HEK293 (cell line): ENCODE measurements around the gene DUSP14.

Experiments
- BCL11A ChIP-seq: fragments of 450-650 bp; formaldehyde crosslinking; IDR thresholded peaks from 2 replicates; pipeline ENCODE4 v1.5.1; 2016; ENCODE audit warnings: low read depth, missing biosample characterization, missing genetic modification characterization
- GLI2 ChIP-seq: fragments of 450-650 bp; formaldehyde crosslinking; IDR thresholded peaks from 2 replicates; pipeline ENCODE4; 2017; ENCODE audit warnings: missing biosample characterization, missing genetic modification characterization, low read depth, borderline replicate concordance
- GLIS2 ChIP-seq: fragments of 450-650 bp; formaldehyde crosslinking; IDR thresholded peaks from 2 replicates; pipeline ENCODE4 v1.5.1; 2016; ENCODE audit warnings: missing biosample characterization, missing genetic modification characterization
- KLF7 ChIP-seq: fragments of 450-650 bp; formaldehyde crosslinking; IDR thresholded peaks from 2 replicates; pipeline ENCODE4 v1.5.1; 2016; ENCODE audit warnings: missing biosample characterization, missing genetic modification characterization, borderline replicate concordance
- KLF8 ChIP-seq: fragments of 450-650 bp; formaldehyde crosslinking; IDR thresholded peaks from 2 replicates; pipeline ENCODE4 v1.5.1; 2016; ENCODE audit warnings: missing biosample characterization, missing genetic modification characterization
- OVOL3 ChIP-seq: fragments of 450-650 bp; formaldehyde crosslinking; IDR thresholded peaks from 2 replicates; pipeline ENCODE4 v1.5.1; 2016; ENCODE audit warnings: missing biosample characterization, missing genetic modification characterization
- PRDM1 ChIP-seq: fragments of 450-650 bp; formaldehyde crosslinking; IDR thresholded peaks from 2 replicates; pipeline ENCODE4; 2016; ENCODE audit warnings: missing biosample characterization, missing genetic modification characterization
- ZBTB7A ChIP-seq: fragments of 450-650 bp; formaldehyde crosslinking; IDR thresholded peaks from 2 replicates; pipeline ENCODE4 v1.5.1; 2016; ENCODE audit warnings: low read depth, missing biosample characterization, missing genetic modification characterization
- ZBTB8A ChIP-seq: fragments of 450-650 bp; formaldehyde crosslinking; IDR thresholded peaks from 2 replicates; pipeline ENCODE4 v1.5.1; 2016; ENCODE audit warnings: missing biosample characterization, missing genetic modification characterization
- ZNF10 ChIP-seq: fragments of 450-650 bp; formaldehyde crosslinking; IDR thresholded peaks from 2 replicates; pipeline ENCODE4 v1.5.1; 2017; ENCODE audit warnings: missing biosample characterization, missing genetic modification characterization
- ZNF133 ChIP-seq: fragments of 450-650 bp; formaldehyde crosslinking; IDR thresholded peaks from 2 replicates; pipeline ENCODE4 v1.5.1; 2016; ENCODE audit warnings: missing biosample characterization, missing genetic modification characterization
- ZNF214 ChIP-seq: fragments of 450-650 bp; formaldehyde crosslinking; IDR thresholded peaks from 2 replicates; pipeline ENCODE4 v1.5.1; 2017; ENCODE audit warnings: missing biosample characterization, mild to moderate bottlenecking, missing genetic modification characterization, borderline replicate concordance
- ZNF335 ChIP-seq: fragments of 450-650 bp; formaldehyde crosslinking; conservative IDR thresholded peaks from 2 replicates; pipeline ENCODE4 v1.5.1; 2016; ENCODE audit warnings: missing biosample characterization, missing genetic modification characterization
- ZNF350 ChIP-seq: fragments of 450-650 bp; formaldehyde crosslinking; IDR thresholded peaks from 2 replicates; pipeline ENCODE4 v1.5.0; 2017; ENCODE audit warnings: missing biosample characterization, mild to moderate bottlenecking, missing genetic modification characterization
- ZNF433 ChIP-seq: fragments of 450-650 bp; formaldehyde crosslinking; IDR thresholded peaks from 2 replicates; pipeline ENCODE4 v1.5.1; 2016; ENCODE audit warnings: missing biosample characterization, missing genetic modification characterization, low read depth
- ZNF501 ChIP-seq: fragments of 450-650 bp; formaldehyde crosslinking; IDR thresholded peaks from 2 replicates; pipeline ENCODE4 v1.5.1; 2016; ENCODE audit warnings: missing biosample characterization, missing genetic modification characterization
- ZNF629 ChIP-seq: fragments of 450-650 bp; formaldehyde crosslinking; IDR thresholded peaks from 2 replicates; pipeline ENCODE4 v1.5.1; 2017; ENCODE audit warnings: missing biosample characterization, missing genetic modification characterization
- ZNF658 ChIP-seq: fragments of 450-650 bp; formaldehyde crosslinking; IDR thresholded peaks from 2 replicates; pipeline ENCODE4; 2016; ENCODE audit warnings: missing biosample characterization, missing genetic modification characterization
- ZNF660 ChIP-seq: fragments of 450-650 bp; IDR thresholded peaks from 2 replicates; pipeline ENCODE4 v1.5.1; 2018; ENCODE audit warnings: missing biosample characterization, mild to moderate bottlenecking, missing genetic modification characterization
- ZNF664 ChIP-seq: fragments of 450-650 bp; formaldehyde crosslinking; IDR thresholded peaks from 2 replicates; pipeline ENCODE4 v1.5.1; 2016; ENCODE audit warnings: missing biosample characterization, missing genetic modification characterization
- ZNF670 ChIP-seq: fragments of 450-650 bp; formaldehyde crosslinking; IDR thresholded peaks from 2 replicates; pipeline ENCODE4 v1.5.1; 2016; ENCODE audit warnings: missing biosample characterization, missing genetic modification characterization, low read depth
- ZNF701 ChIP-seq: fragments of 450-650 bp; formaldehyde crosslinking; IDR thresholded peaks from 2 replicates; pipeline ENCODE4 v1.5.1; 2016; ENCODE audit warnings: missing biosample characterization, missing genetic modification characterization
- TF ChIP-seq, protein P1 (sequence below): fragments of 450-650 bp; formaldehyde crosslinking; conservative IDR thresholded peaks from 2 replicates; pipeline ENCODE4 v1.5.1; 2016; ENCODE audit warnings: low read depth, missing biosample characterization, missing genetic modification characterization
- TF ChIP-seq, protein P2 (sequence below): IDR thresholded peaks from 2 replicates; pipeline ENCODE4 v1.6.1; 2011; ENCODE audit warnings: mild to moderate bottlenecking, low read depth, low read length, borderline replicate concordance
- TF ChIP-seq, protein P3 (sequence below): fragments of 450-650 bp; formaldehyde crosslinking; IDR thresholded peaks from 2 replicates; pipeline ENCODE4 v1.5.1; 2017; ENCODE audit warnings: missing biosample characterization, mild to moderate bottlenecking, missing genetic modification characterization, moderate library complexity
- TF ChIP-seq, protein P4 (sequence below): fragments of 450-650 bp; formaldehyde crosslinking; IDR thresholded peaks from 2 replicates; pipeline ENCODE4 v1.5.1; 2016; ENCODE audit warnings: missing biosample characterization, missing genetic modification characterization
- TF ChIP-seq, protein P5 (sequence below): fragments of 450-650 bp; formaldehyde crosslinking; IDR thresholded peaks from 2 replicates; pipeline ENCODE4 v1.5.1; 2016; ENCODE audit warnings: missing biosample characterization, missing genetic modification characterization
- TF ChIP-seq, protein P6 (sequence below): fragments of 450-650 bp; formaldehyde crosslinking; IDR thresholded peaks from 2 replicates; pipeline ENCODE4 v1.5.0; 2017; ENCODE audit warnings: missing biosample characterization, missing genetic modification characterization, borderline replicate concordance

DUSP14 gene

DNA sequence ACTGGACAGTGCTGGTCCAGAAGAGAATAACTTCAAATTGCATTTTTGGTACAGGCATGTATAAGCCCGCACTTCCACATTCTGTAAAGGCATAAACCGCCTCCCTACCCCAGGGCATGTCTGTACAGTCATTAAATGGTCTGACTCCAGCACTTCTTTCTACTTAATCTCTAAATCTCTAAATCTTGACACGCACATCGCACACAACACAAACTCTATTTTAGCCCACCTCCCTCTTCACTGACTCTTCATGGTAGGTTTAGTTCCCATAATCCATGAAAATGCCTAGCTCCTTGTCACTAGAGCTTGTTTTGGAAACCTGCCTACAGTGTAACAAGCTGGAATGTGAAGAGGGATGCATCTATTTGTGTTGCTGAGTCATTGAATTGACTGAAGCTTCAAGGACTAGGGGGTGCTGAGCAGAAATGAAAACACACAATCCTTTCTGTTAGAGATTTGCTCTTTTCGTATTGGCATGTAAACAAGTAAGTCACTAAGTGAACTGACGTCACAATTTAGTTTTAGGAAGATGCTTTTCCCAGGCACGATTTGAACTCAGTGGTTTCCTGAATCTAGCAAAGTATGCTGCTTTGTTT lies 1.6 kb upstream of the DUSP14 start (continued):
- TF ChIP-seq GLI2 (peak; percentile 24; the same call in 1 of the 2 replicates), ZNF433 (tag by site-specific recombination) (no peak), OVOL3 (tag by site-specific recombination) (peak; percentile 63; the same call in 1 of the 2 replicates), ZNF670 (tag by site-specific recombination) (no peak), ZNF658 (tag by site-specific recombination) (no peak), BCL11A (tag by site-specific recombination) (peak; percentile 78; the same call in 1 of the 2 replicates), KLF7 (no peak), ZNF629 (peak; percentile 99), PRDM1 (tag by site-specific recombination) (peak; percentile 78; the same call in 1 of the 2 replicates), GLIS2 (tag by site-specific recombination) (no peak), ZBTB7A (no peak), ZNF214 (tag by site-specific recombination) (no peak), ZNF664 (tag by site-specific recombination) (peak; percentile 51; the same call in 1 of the 2 replicates), ZNF501 (tag by site-specific recombination) (no peak; the same call in 1 of the 2 replicates), ZNF10 (peak; percentile 58; the same call in 1 of the 2 replicates), ZNF335 (tag by site-specific recombination) (peak; percentile 96), ZNF350 (tag by site-specific recombination) (no peak), ZNF660 (tag by site-specific recombination) (peak; percentile 67; the same call in 1 of the 2 replicates), ZNF133 (tag by site-specific recombination) (no peak), ZBTB8A (peak; percentile 71), ZNF701 (tag by site-specific recombination) (no peak), KLF8 (tag by site-specific recombination) (peak; percentile 88)
- TF ChIP-seq, protein P1, sequence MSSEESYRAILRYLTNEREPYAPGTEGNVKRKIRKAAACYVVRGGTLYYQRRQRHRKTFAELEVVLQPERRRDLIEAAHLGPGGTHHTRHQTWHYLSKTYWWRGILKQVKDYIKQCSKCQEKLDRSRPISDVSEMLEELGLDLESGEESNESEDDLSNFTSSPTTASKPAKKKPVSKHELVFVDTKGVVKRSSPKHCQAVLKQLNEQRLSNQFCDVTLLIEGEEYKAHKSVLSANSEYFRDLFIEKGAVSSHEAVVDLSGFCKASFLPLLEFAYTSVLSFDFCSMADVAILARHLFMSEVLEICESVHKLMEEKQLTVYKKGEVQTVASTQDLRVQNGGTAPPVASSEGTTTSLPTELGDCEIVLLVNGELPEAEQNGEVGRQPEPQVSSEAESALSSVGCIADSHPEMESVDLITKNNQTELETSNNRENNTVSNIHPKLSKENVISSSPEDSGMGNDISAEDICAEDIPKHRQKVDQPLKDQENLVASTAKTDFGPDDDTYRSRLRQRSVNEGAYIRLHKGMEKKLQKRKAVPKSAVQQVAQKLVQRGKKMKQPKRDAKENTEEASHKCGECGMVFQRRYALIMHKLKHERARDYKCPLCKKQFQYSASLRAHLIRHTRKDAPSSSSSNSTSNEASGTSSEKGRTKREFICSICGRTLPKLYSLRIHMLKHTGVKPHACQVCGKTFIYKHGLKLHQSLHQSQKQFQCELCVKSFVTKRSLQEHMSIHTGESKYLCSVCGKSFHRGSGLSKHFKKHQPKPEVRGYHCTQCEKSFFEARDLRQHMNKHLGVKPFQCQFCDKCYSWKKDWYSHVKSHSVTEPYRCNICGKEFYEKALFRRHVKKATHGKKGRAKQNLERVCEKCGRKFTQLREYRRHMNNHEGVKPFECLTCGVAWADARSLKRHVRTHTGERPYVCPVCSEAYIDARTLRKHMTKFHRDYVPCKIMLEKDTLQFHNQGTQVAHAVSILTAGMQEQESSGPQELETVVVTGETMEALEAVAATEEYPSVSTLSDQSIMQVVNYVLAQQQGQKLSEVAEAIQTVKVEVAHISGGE (tag by site-specific recombination): no peak
- TF ChIP-seq, protein P2, sequence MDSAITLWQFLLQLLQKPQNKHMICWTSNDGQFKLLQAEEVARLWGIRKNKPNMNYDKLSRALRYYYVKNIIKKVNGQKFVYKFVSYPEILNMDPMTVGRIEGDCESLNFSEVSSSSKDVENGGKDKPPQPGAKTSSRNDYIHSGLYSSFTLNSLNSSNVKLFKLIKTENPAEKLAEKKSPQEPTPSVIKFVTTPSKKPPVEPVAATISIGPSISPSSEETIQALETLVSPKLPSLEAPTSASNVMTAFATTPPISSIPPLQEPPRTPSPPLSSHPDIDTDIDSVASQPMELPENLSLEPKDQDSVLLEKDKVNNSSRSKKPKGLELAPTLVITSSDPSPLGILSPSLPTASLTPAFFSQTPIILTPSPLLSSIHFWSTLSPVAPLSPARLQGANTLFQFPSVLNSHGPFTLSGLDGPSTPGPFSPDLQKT: no peak
- TF ChIP-seq, protein P3, sequence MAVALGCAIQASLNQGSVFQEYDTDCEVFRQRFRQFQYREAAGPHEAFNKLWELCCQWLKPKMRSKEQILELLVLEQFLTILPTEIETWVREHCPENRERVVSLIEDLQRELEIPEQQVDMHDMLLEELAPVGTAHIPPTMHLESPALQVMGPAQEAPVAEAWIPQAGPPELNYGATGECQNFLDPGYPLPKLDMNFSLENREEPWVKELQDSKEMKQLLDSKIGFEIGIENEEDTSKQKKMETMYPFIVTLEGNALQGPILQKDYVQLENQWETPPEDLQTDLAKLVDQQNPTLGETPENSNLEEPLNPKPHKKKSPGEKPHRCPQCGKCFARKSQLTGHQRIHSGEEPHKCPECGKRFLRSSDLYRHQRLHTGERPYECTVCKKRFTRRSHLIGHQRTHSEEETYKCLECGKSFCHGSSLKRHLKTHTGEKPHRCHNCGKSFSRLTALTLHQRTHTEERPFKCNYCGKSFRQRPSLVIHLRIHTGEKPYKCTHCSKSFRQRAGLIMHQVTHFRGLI (tag by site-specific recombination): no peak
- TF ChIP-seq, protein P4, sequence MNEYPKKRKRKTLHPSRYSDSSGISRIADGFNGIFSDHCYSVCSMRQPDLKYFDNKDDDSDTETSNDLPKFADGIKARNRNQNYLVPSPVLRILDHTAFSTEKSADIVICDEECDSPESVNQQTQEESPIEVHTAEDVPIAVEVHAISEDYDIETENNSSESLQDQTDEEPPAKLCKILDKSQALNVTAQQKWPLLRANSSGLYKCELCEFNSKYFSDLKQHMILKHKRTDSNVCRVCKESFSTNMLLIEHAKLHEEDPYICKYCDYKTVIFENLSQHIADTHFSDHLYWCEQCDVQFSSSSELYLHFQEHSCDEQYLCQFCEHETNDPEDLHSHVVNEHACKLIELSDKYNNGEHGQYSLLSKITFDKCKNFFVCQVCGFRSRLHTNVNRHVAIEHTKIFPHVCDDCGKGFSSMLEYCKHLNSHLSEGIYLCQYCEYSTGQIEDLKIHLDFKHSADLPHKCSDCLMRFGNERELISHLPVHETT (tag by site-specific recombination): peak; percentile 95
- TF ChIP-seq, protein P5, sequence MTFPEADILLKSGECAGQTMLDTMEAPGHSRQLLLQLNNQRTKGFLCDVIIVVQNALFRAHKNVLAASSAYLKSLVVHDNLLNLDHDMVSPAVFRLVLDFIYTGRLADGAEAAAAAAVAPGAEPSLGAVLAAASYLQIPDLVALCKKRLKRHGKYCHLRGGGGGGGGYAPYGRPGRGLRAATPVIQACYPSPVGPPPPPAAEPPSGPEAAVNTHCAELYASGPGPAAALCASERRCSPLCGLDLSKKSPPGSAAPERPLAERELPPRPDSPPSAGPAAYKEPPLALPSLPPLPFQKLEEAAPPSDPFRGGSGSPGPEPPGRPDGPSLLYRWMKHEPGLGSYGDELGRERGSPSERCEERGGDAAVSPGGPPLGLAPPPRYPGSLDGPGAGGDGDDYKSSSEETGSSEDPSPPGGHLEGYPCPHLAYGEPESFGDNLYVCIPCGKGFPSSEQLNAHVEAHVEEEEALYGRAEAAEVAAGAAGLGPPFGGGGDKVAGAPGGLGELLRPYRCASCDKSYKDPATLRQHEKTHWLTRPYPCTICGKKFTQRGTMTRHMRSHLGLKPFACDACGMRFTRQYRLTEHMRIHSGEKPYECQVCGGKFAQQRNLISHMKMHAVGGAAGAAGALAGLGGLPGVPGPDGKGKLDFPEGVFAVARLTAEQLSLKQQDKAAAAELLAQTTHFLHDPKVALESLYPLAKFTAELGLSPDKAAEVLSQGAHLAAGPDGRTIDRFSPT (tag by site-specific recombination): no peak
- TF ChIP-seq, protein P6, sequence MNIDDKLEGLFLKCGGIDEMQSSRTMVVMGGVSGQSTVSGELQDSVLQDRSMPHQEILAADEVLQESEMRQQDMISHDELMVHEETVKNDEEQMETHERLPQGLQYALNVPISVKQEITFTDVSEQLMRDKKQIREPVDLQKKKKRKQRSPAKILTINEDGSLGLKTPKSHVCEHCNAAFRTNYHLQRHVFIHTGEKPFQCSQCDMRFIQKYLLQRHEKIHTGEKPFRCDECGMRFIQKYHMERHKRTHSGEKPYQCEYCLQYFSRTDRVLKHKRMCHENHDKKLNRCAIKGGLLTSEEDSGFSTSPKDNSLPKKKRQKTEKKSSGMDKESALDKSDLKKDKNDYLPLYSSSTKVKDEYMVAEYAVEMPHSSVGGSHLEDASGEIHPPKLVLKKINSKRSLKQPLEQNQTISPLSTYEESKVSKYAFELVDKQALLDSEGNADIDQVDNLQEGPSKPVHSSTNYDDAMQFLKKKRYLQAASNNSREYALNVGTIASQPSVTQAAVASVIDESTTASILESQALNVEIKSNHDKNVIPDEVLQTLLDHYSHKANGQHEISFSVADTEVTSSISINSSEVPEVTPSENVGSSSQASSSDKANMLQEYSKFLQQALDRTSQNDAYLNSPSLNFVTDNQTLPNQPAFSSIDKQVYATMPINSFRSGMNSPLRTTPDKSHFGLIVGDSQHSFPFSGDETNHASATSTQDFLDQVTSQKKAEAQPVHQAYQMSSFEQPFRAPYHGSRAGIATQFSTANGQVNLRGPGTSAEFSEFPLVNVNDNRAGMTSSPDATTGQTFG (tag by site-specific recombination): no peak
